ENCODE measurements around the gene PAPPA2. TPM values are rescaled to one million over a fixed set of nuclear protein-coding genes. Genes with fewer than 3 reads are reported as not detected.
A peak's percentile ranks its signal among the peaks of the same experiment; 100 is the strongest.
"Not testable (repeated sequence)": the region's sequence is repeated elsewhere in the genome, so short reads cannot be mapped to it uniquely, and the experiment has no call there.

The PAPPA2 gene
- total RNA-seq, 1 experiment from 2014 or later, result not detected

GRCh38 chr1:176559878-176560277 is 96.9 kb downstream of the PAPPA2 start:
- peak; percentile 91 for TF ChIP-seq CTCF (conservative IDR thresholded peaks at IDR 0.05)
- no peak for TF ChIP-seq EZH2 (IDR thresholded peaks at IDR 0.05; ENCODE audit: low read depth)
- intact Hi-C loops (cut with micrococcal nuclease; ENCODE audit: unreplicated experiment), result loop anchor here (1.0 to 5.0 kb wide), 2 partner anchors 132 to 321 kb away; no protein-coding TSS in a partner anchor
- Histone ChIP-seq H3K9me3 (ENCODE audit: insufficient read depth, low read depth) (no peaks in the 10 kb centered on the region), H3K4me3 (no peak overlapping the region), H3K9me2 (ENCODE audit: insufficient read depth) (no peaks in the 10 kb centered on the region), H3K79me2 (ENCODE audit: low read depth) (no peaks in the 10 kb centered on the region), H3F3A (ENCODE audit: insufficient read depth, low read depth) (no peaks in the 10 kb centered on the region), H4K20me1 (ENCODE audit: insufficient read depth) (no peaks in the 10 kb centered on the region), H3K27ac (no peak overlapping the region), H3K36me3 (ENCODE audit: low read depth) (no peaks in the 10 kb centered on the region), H3K4me1 (replicated peaks; ENCODE audit: insufficient read depth) (no peaks in the 10 kb centered on the region), H3K4me2 (no peak overlapping the region), H3K27me3 (ENCODE audit: insufficient read depth, low read depth) (peaks cover 25% of the 10 kb centered on the region), H2AFZ (no peak overlapping the region)
- DNase-seq, result peak; percentile 10 to 42
- BruUV-seq (replicated peaks), result no TSS peak
- POLR2A ChIA-PET (ENCODE audit: unreplicated experiment), result no interaction called here
- CTCF ChIA-PET, result no interaction called here

DNA sequence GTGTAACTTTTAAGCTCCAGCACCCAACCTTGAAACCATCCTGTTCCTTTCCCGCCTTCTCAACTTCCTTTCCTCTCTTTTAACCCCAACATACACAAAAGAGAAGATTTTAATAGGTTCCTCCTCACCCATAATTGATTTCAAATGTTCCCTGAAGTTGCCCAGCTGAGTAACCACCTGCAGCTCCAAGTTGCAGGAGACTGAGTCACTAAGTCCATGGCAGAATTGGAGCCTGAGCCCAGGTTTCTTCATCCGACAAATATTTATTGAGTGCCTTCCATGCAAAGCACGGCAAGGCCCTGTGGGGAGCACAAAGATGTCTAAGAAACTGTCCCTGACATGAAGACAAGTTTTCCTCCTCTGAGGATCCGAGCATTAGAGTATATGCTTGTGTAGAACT is 97.7 kb downstream of the PAPPA2 start:
- no peak overlapping the region for H3K4me2 ChIP-seq
- H3K4me3 ChIP-seq, result no peak overlapping the region
- H3K36me3 ChIP-seq (ENCODE audit: low read depth), result no peaks in the 10 kb centered on the region
- POLR2A ChIA-PET (ENCODE audit: unreplicated experiment), result no interaction called here
- H3K79me2 ChIP-seq (ENCODE audit: low read depth), result no peaks in the 10 kb centered on the region
- no peak overlapping the region for H2AFZ ChIP-seq
- peaks cover 17% of the 10 kb centered on the region for H3K27me3 ChIP-seq (ENCODE audit: insufficient read depth, low read depth)
- H3K4me1 ChIP-seq (replicated peaks; ENCODE audit: insufficient read depth), result no peaks in the 10 kb centered on the region
- H3K27ac ChIP-seq, result no peak overlapping the region
- CTCF ChIA-PET, result no interaction called here
- no peak for DNase-seq
- intact Hi-C loops (cut with micrococcal nuclease; ENCODE audit: unreplicated experiment), result loop anchor here (1.0 to 5.0 kb wide), 2 partner anchors 132 to 321 kb away; no protein-coding TSS in a partner anchor
- H3K9me2 ChIP-seq (ENCODE audit: insufficient read depth), result no peaks in the 10 kb centered on the region
- BruUV-seq (replicated peaks), result no TSS peak
- no peaks in the 10 kb centered on the region for H3K9me3 ChIP-seq (ENCODE audit: insufficient read depth, low read depth)
- H4K20me1 ChIP-seq (ENCODE audit: insufficient read depth), result no peaks in the 10 kb centered on the region
- no peak for TF ChIP-seq CTCF (conservative IDR thresholded peaks at IDR 0.05)
- H3F3A ChIP-seq (ENCODE audit: insufficient read depth, low read depth), result no peaks in the 10 kb centered on the region

DNA sequence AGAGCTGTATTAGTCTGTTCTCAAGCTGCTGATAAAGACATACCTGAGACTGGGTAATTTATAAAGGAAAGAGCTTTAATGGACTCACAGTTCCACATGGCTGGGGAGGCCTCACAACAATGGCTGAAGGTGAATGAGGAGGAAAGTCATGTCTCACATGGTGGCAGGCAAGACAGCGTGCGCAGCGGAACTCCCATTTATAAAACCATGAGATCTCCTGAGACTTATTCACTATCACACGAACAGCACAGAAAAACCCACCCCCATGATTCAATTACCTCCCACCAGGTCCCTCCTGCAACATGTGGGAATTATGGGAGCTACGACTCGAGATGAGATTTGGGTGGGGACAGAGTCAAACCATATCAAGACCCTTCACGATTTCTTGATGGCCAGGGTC is 98.8 kb downstream of the PAPPA2 start:
- not testable (repeated sequence) for BruUV-seq (replicated peaks); H3K9me3 ChIP-seq (ENCODE audit: insufficient read depth, low read depth)
- intact Hi-C loops (cut with micrococcal nuclease; ENCODE audit: unreplicated experiment), result loop anchor here (5.0 kb wide), 1 partner anchor 131 kb away; no protein-coding TSS in a partner anchor

More for the DNA sequence above, 98.8 kb downstream of the PAPPA2 start:
- H3K4me2 ChIP-seq; H4K20me1 ChIP-seq (ENCODE audit: insufficient read depth); POLR2A ChIA-PET (ENCODE audit: unreplicated experiment); H2AFZ ChIP-seq; H3K4me1 ChIP-seq (replicated peaks; ENCODE audit: insufficient read depth); H3K4me3 ChIP-seq; DNase-seq; CTCF ChIA-PET; H3K9me2 ChIP-seq (ENCODE audit: insufficient read depth); H3K27ac ChIP-seq; H3K79me2 ChIP-seq (ENCODE audit: low read depth); H3F3A ChIP-seq (ENCODE audit: insufficient read depth, low read depth); H3K36me3 ChIP-seq (ENCODE audit: low read depth); H3K27me3 ChIP-seq (ENCODE audit: insufficient read depth, low read depth): not testable (repeated sequence)

Measured in PC-9 (cell line).